Sigmoid colon (tissue), 4 donors: ENCODE data around the gene FBLN1.
"Not testable (repeated sequence)": the region's sequence is repeated elsewhere in the genome, so short reads cannot be mapped to it uniquely, and the experiment has no call there.

Experiments
- POLR2A ChIP-seq, 2 donors: fragments of 450-650 bp; IDR thresholded peaks; one replicate each; pipeline ENCODE4 v1.6.1; 2016; ENCODE audit warnings: antibody characterized with exemption in 2 of 2, mild to moderate bottlenecking in 2 of 2, moderate library complexity in 2 of 2
- POLR2AphosphoS5 ChIP-seq, 4 donors: sonication (generic); formaldehyde crosslinking; IDR thresholded peaks; one replicate each; pipeline ENCODE4 v1.6.1; 2017; ENCODE audit warnings: antibody characterized with exemption in 4 of 4
- TF ChIP-seq, protein P1 (sequence below), 4 experiments: fragments of 450-650 bp in 3 of 4; fragments of 200-600 bp in 1 of 4; IDR thresholded peaks; one replicate each; pipeline ENCODE4 v1.5.1; 2016 to 2019; ENCODE audit warnings: antibody characterized with exemption in 4 of 4, mild to moderate bottlenecking in 3 of 4, moderate library complexity in 2 of 4

DNA sequence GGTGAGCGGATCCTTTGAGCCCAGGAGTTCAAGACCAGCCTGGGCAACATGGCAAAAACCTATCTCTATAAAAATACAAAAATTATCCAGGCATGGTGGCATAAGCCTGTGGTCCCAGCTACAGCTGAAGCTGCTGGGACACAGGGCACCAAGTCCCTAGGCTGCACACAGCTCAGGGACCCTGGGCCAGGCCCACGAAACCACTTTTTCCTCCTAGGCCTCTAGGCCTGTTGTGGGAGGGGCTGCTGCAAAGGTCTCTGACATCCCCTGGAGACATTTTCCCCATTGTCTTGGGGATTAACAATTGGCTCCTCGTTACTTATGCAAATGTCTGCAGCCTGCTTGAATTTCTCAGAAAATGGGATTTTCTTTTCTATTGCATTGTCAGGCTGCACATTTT is 39.0 kb upstream of the FBLN1 start:
- TF ChIP-seq, protein P1, sequence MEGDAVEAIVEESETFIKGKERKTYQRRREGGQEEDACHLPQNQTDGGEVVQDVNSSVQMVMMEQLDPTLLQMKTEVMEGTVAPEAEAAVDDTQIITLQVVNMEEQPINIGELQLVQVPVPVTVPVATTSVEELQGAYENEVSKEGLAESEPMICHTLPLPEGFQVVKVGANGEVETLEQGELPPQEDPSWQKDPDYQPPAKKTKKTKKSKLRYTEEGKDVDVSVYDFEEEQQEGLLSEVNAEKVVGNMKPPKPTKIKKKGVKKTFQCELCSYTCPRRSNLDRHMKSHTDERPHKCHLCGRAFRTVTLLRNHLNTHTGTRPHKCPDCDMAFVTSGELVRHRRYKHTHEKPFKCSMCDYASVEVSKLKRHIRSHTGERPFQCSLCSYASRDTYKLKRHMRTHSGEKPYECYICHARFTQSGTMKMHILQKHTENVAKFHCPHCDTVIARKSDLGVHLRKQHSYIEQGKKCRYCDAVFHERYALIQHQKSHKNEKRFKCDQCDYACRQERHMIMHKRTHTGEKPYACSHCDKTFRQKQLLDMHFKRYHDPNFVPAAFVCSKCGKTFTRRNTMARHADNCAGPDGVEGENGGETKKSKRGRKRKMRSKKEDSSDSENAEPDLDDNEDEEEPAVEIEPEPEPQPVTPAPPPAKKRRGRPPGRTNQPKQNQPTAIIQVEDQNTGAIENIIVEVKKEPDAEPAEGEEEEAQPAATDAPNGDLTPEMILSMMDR (IDR thresholded peaks at IDR 0.05): not testable (repeated sequence)
- not testable (repeated sequence) for TF ChIP-seq POLR2A, POLR2AphosphoS5 (IDR thresholded peaks at IDR 0.05)
